Measurements from ENCODE around the gene FHOD1.

- TF ChIP-seq EZH2 (IDR thresholded peaks at IDR 0.05; ENCODE audit: borderline replicate concordance): no peak
- TF ChIP-seq, protein P1, sequence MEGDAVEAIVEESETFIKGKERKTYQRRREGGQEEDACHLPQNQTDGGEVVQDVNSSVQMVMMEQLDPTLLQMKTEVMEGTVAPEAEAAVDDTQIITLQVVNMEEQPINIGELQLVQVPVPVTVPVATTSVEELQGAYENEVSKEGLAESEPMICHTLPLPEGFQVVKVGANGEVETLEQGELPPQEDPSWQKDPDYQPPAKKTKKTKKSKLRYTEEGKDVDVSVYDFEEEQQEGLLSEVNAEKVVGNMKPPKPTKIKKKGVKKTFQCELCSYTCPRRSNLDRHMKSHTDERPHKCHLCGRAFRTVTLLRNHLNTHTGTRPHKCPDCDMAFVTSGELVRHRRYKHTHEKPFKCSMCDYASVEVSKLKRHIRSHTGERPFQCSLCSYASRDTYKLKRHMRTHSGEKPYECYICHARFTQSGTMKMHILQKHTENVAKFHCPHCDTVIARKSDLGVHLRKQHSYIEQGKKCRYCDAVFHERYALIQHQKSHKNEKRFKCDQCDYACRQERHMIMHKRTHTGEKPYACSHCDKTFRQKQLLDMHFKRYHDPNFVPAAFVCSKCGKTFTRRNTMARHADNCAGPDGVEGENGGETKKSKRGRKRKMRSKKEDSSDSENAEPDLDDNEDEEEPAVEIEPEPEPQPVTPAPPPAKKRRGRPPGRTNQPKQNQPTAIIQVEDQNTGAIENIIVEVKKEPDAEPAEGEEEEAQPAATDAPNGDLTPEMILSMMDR (IDR thresholded peaks at IDR 0.05; ENCODE audit: poor library complexity): no peak
Observed at GRCh38 chr16:67244387-67245185, 2.7 kb downstream of the FHOD1 start.
